ENCODE results near the gene CCDC158.
"Not testable (repeated sequence)": the region's sequence is repeated elsewhere in the genome, so short reads cannot be mapped to it uniquely, and the experiment has no call there.

CCDC158 gene

DNA sequence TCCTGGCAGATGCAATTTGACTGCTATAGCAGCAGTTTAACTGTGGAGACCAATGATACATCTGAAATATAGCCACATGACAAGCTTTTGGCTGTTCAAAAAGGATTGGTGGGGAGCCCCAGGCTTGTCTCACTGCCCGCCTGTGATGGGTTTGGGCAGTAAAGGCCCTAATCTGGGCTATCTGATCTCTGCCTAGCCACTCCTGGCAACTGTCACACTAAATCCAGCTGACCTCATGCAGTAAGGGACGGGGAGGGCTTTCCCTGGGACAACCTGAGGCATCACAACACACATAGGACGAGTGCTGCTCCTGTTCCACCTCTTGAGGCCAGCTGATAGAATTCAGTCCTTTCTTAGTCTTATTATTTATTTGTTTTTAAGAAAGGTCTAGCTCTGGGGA lies 56.2 kb downstream of the CCDC158 start:
- DNase-seq = no peak

DNA sequence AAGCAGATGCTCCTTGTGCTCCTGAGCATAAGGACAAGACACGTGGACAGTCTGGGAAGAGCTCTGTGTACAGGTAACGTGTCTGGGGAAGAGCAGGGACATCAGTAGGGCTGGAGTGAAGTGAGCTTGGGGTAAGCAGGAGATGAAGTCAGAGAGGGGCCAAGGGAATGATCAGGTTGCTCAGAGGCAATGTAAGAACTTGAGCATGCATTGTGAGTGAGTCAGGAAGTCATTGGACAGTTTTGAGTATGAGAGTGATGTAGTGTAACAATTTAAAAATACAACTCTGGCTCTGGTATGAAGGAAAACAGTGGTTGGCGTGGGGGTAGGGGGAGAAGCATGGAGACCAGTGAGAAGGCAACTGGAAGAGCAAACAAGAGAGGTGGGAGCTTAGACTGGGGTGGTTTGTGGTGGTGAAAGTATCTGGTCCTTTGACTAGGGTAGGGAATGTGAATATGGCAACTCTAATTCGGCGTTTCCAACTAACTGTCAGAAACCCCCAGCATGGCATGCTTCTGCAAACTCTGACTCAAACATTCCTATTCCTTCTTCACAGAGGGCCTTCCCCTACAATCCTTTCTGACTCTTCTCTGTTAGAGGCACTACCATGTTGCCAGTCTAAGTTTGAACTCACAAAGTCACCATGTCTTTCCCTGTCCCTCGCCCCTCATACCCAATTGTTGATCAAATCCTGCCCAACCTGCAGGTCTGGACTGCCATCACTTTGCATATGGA lies 57.2 kb downstream of the CCDC158 start:
- peak; percentile 24 for DNase-seq

DNA sequence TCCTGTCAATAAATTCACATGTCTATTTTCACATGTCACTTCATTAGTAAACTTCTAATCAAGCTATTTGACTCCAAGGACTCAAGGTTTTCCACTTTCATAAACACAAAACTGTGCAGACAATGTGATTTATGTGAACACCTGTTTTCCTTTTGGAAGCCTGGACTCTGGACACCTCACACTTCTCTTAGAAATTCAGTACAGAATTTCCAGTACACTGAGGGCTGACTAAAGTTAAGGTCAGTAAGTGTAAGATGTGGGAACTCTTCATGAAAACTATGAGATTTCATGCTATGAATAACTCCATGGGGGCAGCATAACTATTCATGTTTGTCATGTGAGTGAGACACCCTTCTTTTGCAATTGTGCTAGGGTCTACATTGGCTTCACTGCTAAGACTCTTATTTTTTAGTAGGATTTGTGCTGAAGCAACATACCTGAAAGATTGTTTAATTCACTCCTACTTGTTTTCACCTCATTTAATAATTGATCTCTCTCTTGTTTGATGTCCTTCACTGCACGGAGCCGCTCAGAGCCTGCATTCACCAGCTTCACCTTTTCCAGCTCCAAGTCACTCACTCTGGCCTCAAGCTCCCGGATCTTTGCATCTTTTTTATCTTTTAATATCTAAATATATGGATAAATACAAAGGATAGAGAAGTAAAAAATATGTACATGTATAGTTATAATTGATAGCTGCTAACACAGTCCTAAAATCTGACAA lies 59.1 kb downstream of the CCDC158 start:
- DNase-seq = no peak

DNA sequence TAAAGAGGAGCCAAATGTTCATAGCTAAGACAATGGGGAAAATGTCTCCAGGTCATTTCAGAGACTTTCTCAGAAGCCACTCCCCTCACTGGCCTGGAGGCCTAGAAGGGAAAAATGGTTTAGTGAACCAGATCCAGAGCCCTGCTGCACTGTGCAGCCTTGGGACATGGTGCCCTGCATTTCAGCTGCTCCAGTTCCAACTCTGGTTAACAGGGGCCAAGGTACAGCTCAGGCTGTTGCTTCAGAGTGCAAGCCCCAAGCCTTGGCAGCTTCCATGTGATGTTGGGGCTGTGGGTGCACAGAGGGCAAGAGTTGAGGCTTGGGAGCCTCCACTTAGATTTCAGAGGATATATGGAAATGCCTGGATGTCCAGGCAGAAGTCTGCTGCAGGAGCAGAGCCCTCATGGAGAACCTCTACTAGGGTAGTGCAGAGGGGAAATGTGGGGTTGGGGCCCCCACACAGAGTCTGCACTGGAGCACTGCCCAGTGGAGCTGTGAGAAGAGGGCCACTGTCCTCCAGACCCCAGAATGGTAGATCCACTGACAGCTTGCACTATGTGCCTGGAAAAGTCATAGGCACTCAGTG lies 61.0 kb downstream of the CCDC158 start:
- not testable (repeated sequence) for DNase-seq

DNA sequence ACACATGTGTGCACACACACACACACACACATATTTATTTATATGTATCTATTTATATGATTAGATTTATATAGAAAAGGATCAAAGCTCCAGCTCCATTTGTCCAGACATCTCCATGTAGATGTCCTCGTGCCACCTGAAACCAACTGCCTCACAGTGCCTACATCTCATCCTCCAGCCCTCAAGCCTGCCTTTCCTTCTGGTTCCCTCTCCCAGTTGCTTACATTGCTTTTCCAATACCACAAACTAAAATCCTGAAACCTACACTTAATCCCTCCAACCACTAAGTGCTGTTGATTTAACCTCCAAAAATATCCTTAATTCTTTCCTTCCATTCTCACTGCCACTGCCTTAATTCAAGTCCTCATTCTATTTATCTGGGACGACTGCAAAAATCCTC lies 63.0 kb downstream of the CCDC158 start:
- DNase-seq = no peak

DNA sequence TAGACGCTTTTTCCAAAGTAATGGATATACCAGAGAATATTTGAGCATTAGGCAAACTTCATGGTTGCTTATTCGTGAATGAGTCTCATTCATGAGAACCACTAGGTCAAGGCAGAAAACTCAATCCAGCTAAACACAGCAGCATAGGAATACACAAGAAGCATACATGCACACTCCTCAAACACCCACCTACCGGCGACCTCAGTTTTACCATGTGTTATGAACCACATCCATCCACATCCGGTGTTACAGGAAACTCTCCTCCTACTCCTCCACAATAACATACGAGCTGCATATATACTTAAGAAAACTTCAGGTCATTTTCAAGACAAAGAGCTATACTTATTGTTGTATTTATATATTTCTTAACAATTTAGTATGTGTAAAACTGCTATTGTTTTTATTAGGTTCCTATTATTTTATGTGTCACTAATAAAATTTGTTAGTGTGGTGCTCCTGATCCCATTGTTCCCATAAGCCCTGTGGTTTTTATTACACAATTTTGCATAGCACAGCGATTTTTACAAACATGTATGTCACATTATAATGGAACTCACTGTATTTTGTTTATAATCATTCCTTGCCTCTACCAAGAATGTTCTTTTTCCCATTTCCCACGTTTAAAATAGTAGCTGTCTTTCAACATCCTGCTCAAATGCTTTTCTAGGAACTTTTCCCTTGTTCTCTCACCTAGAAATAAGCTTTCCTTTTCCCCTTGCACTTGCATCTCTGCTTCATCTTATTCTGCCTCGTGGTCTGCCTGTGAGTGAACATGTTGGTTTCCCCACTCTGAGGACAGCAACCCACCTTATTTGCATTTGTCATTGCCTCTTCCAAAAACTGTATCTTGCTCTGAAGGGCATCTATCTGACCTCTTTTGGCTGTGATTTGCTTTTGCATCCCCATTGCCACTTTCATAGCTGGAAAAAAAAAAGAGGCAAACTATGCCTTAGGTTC lies 66.1 kb downstream of the CCDC158 start:
- no peak for DNase-seq

DNA sequence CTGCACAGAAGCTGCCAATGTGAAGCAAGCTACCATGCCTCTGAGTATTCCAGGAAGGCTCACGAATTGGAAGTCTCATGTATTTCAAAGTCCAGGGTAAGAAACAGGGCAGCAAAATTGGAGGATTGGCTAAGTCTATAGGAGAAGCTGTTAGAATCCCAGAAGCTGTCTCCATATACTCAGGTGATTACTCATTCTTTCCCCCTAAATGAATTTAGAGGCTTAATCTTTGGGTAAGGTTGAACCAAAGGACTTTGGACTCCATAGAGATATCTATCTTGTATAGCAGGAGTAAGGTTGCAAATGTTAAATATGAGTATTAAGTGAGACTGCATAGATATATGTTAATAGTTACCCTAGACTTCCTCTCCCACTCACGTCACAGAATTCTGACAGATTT lies 78.1 kb downstream of the CCDC158 start:
- no peak for DNase-seq

DNA sequence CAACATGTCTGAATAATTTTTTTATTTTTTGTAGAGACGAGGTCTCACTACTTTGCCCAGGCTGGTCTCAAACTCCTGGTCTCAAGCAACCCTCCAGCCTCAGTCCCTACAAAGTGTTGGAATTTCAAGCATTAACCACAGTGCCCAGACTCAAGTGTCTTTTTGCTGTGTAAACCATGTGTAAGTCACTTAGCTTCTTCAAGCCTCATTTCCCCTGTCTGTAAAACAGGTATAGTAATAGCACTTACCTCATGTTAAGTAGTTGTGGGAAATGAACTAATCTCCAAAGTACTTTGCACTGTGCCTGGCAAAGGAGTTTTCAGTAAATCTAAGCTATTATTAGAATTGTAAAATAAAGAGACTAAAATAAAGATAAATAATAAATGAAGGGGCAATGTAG lies 78.8 kb downstream of the CCDC158 start:
- DNase-seq = no peak

DNA sequence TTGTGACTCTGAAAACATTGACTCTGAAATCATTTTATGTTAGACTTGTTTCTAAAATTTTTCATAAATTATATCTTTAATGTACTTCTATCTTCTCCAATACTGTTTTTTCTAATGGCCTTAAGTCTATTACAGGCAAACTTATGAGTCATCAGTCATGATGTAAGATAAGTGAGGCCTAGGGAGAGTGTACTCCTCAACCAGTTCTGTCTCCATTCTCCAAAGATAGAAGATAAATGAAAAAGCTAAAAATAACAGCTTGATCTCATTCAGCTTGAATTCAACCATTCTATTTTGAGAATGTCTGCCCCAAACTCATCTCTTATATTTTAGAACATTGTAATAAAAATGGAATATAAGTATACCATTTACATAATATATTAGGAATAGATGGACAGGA lies 79.9 kb downstream of the CCDC158 start:
- peak; percentile 48 for DNase-seq

DNA sequence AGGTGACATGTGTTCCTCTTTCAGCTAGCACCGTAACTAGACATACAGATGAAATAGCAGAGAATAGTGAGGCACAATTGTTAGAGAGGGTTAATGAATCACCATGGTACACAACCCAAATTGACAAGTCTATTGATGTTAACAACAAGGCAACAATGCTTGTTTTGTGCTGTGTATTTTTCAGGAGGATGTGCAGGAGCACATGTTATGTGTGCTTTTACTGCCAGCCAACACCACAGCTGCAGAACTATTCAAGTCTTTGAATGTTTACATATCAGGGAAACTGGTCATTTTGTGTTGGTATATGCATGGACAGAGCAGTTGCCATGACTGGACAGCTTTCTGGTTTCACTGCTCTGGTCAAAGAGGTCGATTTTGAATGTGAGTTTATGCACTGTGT lies 81.6 kb downstream of the CCDC158 start:
- no peak for DNase-seq

DNA sequence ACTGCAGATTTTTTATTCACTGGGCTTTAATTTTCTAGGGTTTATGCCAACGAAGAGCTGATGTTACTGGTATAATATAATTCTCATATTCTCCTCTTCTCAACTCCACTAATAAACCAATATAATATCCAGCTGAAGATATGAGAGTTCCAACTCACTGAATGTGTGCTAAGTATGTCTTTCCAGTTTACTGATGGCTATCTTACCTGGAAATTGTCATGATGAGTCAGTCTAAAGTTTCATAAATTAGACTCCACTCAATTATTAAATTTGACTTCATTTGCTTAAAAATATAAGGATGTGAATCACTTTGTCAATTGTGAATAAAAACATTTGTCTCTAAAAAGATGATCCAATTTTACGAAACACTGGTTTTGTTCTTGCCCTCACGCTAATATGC lies 86.1 kb downstream of the CCDC158 start:
- DNase-seq = no peak

DNA sequence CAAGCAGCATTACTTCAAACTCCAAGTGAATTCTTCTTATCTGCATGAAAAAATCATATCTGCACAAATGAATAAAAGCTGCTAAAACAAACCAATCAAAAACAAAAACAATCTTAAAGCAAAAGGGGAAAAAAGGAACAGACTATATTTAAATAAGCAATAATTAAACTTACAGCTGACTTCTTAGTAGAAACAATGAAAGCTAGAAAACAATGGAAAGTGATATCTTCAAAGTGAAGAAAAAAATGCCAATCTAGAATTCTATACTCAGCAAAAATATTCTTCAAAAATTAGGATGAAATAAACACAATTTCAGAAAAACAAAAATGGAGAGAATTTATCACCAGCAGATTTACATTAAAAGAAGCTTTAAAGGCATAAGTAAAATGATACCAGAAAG lies 94.4 kb downstream of the CCDC158 start:
- DNase-seq = no peak

DNA sequence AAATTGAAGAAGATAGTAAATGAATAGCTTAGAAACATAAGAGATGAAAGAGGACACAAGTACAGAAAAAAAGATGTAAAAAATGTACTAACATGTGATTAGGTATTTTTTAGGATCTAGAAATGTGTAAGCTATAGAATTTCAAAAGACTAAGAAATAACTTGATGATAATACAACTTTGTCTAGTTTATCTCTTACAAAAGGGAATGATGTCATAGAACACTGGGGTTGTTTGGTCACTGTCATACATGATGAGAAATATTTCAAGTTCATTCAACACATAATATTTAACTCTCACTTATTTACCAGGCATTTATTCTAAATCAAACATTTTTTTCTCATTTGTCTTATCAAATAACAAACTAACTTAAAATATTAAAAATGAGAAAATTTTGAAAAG lies 95.9 kb downstream of the CCDC158 start:
- DNase-seq = no peak

DNA sequence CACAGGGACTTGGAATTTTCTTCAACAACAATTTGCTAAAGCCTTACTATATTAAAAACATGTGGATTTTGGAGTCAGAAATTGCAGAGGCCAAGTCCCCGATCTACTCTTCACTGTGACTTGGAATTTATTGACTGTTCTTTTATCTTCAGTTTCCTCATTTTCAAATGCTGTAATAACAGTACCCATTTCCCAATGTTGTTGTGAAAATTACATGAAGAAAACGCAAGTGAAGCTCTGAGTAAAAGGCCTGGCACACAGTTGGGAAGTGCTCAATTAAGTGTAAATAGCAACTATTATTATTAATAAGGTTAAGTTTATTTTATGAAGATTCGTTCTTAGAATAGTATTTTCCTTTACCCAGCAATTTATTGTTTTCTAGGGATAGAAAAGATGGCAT lies 98.7 kb downstream of the CCDC158 start:
- DNase-seq = no peak

DNA sequence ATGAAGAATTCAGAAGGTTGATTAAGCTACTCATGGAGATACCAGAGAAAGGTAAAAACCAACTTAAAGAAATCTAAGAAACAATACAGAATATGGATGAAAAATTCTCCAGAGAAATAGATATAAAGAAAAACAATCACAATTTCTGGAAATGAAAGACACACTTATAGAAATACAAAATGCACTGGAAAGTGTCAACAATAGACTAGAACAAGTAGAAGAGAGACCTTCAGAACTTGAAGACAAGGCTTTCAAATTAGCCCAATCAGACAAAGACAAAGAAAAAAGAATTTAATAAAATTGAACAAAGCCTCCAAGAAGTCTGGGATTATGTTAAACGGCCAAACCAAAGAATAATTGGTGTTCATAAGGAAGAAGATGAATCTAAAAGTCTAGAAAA lies 104.8 kb downstream of the CCDC158 start:
- no peak for DNase-seq

DNA sequence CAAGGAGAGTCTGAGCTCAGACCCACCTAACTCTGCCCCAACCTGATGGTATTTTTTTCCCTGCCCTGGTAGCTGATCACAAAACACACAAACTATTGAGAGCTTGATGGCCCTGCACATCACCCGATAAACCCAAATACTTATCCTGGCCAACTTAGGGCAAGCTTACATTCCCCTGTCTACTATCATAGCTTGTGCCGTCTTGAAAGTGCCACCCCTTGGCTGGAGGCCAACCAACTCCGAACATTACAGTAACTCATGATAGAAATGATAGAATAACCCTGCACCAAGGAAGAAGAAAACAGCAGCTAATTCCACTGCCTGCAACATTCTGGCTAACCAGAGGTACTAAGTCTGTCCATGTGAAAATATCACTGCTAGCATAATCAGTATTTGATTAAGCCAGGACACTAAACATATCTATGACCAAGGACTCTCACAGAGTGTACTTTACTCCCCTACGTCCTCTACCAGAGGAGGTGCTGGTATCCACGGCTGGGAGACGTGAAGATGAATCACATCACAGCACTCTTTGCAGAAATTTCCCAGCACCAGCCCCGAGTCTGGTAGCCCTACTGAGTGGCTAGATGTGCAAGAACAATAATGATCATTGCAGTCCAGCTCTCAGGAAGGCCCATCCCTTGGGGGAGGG lies 105.5 kb downstream of the CCDC158 start:
- DNase-seq = no peak

DNA sequence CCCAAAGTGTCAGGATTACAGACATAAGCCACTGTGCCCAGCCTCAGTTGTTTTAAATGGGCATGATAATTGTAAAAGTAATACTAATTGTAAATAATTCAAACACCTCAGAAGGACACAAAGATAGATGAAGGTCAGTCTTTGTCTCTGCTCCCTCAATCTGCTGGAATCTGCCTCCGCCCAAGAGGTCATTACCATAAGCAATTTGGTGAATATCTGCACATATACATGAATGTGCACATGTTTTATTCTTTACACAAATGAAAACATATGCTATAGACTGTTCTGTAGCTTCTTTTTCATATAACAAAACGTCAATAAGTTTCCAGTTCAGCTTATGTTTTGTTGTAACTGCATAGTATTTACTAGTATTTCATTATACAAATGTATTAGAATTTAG lies 107.4 kb downstream of the CCDC158 start:
- DNase-seq = no peak

DNA sequence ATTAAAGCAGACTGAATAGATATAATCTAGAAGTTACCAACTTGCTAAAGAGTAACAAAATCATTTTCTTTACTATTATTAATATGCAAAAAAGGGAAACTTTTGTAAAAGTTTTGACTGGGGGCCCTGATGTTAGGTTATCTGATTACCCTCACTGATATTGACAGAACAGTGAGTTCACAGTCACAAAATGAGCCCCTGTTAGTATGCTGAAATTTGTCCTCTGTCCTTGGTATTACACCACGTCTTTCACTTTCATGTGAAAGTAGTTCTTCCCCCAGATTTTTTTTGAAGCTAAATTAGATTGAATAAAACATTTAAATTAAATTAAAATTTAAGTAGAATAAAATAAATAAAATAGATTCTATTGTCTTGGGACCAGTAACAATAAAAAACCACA lies 108.5 kb downstream of the CCDC158 start:
- DNase-seq = no peak

DNA sequence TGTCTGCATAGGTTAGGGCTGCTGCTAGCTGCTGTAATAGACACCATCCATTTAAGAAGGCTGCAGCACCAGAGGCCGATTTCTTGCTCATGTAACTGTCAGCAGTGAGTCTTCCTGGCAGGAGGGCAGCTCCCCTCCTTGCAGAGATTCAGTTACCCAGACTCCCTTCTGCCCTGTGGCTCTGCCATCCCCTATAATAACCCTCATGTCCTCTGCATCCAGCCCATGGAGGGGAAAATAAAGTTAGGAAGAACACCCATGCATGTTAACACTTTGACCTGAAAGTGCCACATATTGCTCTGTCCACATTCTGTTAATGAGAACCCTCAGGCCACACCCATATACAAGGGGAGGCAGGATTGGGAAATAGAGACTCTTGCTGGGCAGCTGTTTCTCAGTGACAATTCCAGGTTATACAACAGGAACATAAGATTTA lies 109.0 kb downstream of the CCDC158 start:
- DNase-seq = no peak

DNA sequence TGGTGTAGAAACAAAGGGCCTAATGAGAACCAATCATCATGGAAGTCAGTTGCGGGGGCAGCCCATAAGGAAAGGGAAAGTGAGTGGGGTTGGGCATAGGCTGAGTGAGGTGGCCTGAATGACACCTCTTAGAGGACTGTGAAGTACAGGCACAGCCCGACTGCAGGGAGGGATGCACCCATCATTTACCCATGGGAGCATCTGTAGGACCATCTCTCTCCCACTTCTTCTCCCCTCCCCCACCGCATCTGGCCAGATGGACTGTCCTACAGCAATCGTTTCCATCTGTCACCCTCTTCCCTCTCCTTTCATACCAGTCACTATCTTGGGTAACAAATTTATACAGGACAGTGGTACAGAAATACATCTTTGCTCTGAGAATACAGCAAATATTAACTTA lies 110.3 kb downstream of the CCDC158 start:
- no peak for DNase-seq

DNA sequence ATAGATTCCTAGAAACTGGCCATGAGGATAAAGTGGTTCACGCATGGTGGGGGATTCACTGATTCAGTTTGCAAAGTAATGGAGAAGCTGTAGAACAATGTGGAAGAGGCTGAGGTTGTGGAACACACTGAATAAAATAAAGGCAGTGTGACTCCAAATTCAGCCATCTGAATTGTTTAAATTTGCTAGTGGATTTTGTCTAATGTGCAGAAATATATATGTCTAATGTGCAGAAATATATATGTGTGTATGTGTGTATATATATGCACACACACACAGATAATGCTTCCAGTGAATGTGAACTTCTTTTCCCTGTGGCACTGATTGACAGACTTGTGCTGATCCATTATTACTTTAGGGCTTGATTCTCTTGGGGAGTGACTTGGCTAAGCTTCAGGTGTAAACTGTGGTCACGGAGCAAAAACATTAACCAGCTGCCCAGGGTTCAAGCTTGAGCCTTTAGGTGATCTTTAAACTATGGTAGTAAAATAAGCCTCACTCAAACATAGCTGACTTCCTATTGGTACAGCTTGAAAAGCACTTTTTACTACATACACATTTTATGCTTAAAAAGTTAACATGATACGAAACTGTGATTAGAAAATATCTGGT lies 110.9 kb downstream of the CCDC158 start:
- DNase-seq = no peak

DNA sequence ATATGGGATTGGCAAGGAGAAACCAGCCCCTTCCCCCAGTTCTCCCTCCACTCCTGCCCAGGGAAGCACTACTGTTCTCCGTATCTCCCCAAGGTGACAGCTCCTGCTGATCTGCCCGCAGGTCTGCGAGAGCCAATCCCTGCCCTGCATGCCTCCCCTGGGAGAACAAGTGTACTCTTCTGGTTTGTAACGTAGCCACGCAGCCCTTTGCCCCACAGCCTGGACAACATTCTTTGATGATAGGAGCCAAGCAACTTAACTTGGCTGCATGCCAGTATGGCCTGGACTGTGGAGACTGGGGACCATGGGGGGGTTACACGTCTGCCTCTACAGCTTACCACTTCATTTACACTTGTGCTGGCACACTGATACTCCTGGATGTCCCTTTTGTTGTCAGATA lies 112.4 kb downstream of the CCDC158 start:
- DNase-seq = no peak
